ENCODE results near the gene C9orf43.
"Not testable (repeated sequence)": the region's sequence is repeated elsewhere in the genome, so short reads cannot be mapped to it uniquely, and the experiment has no call there.

C9orf43 gene, protein sequence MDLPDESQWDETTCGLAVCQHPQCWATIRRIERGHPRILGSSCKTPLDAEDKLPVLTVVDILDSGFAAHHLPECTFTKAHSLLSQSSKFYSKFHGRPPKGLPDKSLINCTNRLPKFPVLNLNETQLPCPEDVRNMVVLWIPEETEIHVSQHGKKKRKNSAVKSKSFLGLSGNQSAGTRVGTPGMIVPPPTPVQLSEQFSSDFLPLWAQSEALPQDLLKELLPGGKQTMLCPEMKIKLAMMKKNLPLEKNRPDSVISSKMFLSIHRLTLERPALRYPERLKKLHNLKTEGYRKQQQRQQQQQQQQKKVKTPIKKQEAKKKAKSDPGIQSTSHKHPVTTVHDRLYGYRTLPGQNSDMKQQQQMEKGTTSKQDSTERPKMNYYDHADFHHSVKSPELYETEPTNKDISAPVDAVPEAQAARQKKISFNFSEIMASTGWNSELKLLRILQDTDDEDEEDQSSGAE

DNA sequence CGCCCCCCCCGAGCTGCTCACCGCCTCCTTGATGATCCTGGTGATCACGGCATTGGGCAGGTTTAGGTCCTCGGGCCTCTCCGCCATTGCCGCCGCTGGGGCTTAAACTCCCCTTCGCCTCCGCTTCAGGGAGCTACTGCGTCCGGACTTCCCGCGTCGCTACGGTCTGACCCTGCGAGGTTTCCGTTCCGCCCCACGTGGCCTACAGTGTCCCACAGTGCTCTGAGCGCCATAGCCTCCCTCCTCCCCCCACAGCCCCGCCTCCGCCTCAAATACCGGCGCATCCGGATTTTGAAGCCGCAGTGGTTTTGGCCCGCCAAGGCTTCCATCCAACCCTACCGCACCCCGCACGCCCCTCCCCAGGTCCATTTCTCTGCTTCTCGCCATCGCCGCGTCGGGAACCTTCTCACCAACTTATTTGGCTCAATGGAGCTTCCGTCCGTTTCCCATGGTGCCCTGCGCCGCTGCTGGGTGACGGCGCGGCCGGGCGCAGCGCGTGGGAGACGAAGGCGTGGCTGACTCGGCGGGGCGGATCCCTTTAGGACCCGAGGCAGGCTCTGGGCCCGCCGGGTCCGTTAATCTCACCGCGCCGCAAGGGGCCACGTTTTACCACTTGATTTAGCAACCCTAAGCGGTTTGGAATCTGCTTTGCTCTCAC, at the start of gene C9orf43, which contains the start of gene POLE3:
C9orf43 (plus strand) TSS at position 541 of the 658 bp plus-strand sequence. CDS start 2,747 bp downstream, outside the sequence.
POLE3 (minus strand) TSS at position 469 of the 658 bp plus-strand sequence; CDS start at position 87, 382 bp downstream.
- peak; percentile 91 for DNase-seq

DNA sequence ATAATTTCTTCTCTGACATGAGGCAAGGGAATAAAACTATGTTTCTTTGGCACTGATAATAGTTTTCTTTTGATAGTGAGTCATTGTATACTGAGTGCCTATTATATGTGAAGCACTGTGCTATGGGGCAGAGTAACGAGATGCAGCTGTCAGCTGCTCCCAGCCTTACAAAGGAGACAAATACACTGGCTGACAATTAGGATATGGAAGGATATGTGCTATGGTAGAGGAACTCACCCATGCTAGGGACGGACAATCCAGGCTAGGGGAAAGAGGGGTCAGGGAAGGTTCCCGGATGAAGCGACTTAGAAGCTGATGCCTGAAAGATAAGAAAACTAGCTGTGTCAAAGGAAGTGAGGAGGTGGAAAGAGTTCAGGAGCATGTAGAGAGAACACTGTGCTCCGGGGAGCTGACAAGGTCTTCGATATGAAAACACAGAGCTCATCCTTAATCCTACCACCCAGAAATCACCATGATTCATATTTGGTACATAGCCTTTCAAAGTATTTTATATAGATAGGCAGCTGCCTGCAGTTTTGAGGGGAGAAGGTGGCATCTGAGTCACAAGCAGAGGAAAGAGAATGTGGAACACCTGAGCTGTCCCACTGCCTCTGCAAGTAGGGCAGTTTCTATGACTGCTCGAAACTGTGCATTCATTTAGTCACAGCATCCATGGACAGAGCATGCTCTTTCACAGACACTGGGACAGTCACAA, 49.1 kb upstream of the C9orf43 start:
- no peak for DNase-seq

DNA sequence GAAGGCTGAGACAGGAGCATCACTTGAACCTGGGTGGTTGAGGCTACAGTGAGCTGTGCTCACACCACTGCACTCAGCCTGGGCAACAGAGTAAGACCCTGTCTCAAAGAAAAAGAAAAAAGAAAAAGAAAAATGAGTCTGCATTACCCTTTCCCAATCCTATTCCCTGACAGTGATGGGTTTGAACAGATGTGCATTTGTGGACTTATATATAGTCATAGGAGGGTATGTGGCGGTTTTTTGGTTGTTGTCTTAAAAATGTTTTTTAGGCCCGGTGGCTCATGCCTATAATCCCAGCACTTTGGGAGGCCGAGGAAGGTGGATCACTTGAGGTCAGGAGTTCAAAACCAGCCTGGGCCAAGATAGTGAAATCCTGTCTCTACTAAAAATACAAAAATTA, 47.2 kb upstream of the C9orf43 start:
- DNase-seq: no peak

DNA sequence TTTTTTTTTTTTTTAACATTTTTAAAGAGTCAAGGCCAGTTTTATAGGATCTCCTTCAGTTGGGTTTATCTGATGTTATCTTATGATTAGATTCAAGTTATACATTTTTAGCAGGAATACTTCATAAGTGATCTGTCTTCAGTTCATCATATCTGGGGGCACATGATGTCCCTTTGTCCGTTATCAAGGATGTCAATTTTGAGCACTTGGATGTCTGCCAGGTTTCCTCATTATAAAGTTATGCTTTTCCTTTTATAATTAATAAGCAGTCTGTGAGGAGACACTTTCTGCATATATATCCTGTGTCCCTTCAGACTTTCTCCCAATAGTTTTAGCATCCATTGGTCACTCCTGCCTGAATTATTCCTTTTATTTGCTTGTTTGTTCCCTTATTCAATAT, 45.6 kb upstream of the C9orf43 start:
- no peak for DNase-seq

DNA sequence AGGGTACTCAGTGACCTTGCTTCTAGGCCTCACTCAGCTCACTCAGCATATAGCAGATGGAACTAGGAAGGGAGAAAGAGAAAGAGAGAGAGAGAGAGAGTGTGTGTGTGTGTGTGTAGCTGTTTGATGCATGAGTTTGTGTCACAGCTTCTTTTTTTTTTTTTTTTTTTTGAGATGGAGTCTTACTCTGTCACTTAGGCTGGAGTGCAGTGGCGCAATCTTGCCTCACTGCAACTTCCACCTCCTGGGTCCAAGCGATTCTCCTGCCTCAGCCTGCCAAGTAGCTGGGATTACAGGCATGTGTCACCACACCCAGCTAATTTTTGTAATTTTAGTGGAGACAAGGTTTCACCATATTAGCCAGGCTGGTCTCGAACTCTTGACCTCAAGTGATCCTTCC, 44.9 kb upstream of the C9orf43 start:
- not testable (repeated sequence) for DNase-seq

DNA sequence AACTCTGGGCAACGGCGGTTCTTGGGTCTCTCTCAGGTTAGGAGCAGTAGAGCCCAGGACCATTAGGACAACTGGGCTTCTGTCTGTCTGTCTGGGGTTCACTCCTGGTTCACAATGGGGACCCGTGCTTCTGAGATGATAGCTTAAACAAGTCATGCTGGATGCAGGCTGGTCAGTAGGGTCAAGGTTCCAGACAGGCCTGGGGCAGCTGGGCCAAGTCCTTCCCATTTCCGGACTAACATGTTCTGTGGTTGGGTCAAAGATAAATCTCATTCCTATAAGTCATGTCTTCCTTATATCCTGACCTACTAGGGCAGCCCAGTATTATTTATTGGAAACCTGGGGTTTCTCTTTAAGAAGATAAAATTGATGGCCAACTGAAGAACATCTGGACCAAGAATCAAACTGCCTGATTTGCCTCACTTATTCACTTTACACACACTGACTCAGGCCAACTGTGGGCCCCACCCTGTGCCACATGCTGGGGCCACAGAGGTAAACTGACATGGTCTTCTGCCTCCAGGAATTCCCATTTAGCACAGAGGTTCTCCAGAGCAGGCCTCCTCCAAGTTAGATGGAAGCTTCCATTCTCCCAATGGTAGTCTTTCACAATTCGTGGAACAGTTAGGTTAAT, 42.1 kb upstream of the C9orf43 start:
- DNase-seq: no peak

DNA sequence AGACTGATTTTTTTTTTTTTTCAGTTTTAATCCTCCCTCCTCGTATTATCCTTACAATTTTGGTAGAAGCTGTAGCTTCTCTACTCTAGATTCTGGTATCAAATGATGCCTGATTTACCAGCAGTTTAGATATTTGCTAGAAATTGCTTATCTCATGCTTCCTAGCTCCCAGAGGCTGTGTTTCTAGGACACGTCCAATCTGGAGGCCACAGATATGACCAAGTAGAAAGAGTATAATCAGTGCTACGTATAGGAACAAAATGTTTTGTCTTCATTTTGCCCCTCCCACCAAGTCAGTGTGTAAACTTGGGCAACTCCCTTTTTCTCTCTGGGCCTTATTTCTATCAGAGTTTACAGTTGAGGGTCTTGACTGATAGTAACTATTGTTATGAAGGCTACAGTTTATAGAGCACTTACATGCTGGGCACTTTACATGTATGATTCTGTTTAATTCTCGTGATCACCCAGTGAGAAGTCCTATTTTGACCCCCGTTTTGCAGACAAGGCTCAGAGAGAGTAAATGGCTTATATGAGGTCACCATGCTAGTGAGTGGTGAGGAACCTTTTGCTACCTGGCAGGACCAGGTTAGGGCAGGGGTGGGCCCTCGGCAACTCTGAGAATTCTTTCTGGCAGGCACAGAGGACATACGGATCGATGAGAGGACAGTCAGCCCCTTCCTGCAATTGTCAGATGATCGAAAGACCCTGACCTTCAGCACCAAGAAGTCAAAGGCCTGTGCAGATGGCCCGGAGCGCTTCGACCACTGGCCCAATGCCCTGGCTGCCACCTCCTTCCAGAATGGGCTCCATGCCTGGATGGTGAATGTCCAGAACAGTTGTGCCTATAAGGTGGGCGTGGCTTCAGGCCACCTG, 41.3 kb upstream of the C9orf43 start:
- DNase-seq: no peak

DNA sequence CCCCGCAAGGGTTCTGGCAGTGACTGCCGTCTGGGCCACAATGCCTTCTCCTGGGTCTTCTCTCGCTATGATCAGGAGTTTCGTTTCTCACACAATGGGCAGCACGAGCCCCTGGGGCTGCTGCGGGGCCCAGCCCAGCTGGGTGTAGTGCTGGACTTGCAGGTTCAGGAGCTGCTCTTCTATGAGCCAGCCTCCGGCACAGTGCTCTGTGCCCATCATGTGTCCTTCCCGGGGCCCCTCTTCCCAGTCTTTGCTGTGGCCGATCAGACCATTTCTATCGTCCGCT, 40.7 kb upstream of the C9orf43 start:
- no peak for DNase-seq

DNA sequence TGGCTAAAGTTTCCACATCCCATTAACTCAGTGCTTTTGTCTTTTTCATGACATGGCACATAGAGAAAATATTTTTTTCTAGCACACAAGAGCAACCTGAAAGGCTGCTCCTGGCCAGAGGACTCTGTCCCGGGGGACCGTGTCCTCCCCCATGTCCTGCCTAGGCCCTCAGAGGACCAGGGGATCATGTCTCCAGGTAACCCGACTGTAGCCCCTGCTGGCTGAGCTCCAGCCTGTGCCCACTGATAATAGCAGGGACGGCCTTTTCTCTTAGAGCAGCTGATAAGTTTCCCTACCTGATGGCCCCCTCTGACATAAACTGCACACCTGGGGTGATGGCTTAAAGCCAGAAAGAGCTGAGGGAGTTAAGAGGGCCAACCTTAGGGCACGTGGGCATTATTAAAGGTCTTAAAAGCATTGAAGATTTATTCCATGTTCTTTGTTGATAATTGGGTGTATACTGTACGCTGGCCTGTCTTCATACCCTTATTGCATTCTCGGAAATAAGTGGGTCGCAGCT, 39.7 kb upstream of the C9orf43 start:
- DNase-seq: no peak

DNA sequence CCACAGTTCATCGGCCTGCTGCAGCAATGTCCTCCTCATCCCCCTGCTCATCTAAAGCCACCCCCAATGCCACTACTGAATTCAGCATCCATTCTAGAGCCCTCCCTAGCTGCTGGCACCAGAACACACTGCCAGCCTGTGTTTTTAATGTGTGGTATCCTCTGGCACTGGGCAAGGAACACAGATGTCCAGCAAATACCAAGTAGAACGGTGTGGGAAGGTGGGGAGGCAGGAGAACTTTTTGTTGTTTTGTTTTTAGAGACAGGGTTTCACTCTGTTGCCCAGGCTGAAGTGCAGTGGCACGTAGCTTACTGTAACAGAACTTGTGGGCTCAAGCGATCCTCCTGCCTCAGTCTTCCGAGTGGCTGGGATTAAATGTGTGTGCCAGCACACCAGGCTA, 38.5 kb upstream of the C9orf43 start:
- no peak for DNase-seq

DNA sequence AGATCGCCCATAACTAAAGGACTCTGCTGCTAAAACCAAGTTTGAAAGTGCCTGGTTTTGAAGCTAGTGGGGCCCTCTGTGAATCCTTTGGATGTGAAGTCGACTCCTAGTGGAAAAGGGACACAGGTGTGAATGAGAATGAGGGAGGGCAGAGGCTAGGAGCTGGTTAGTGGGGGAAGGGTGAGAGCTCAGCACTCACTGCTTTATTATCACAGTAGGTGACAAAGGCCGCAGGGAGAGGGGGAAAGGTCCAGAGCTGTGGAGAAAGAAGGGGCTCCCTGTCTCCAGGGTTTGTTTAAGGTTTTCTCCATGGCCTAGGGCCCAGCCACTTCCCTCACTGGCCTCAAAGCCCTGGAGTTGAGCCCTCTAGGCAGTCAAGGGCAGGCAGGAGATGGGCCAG, 37.3 kb upstream of the C9orf43 start:
- DNase-seq: no peak

DNA sequence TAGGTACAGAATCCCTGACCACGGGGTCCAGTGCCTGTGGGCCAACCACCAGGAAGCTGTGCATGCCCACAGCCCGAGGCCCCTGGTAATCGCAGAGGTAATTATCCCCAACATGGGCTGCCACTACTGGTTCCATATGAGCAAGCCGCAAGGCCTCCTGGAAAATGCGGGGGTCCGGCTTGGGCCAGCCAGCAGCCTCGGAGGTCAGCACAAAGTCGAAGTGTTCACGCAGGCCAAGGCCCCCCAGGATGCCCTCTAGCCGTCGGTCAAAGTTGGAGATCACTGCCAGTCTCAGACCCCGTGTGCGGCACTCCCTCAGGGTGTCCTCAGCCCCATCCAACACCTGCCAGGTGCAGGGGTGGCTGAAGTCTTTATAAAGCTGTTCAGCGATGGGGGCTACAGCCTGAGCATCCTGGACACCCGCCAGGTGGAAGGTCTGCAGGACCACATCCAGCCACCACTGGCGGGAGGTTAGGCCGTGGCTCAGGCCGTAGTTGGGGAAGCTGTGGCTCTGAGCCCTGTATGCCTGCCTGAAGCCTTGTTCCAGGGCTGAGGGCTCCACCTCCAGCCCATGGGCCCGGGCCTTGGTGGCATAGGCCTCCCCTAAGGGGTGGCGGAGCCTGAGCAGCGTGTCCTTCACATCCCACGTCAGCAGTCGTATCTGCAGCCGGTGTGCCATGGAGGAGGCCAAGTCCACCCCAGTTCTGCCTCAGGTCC, 36.7 kb upstream of the C9orf43 start:
- DNase-seq: no peak

DNA sequence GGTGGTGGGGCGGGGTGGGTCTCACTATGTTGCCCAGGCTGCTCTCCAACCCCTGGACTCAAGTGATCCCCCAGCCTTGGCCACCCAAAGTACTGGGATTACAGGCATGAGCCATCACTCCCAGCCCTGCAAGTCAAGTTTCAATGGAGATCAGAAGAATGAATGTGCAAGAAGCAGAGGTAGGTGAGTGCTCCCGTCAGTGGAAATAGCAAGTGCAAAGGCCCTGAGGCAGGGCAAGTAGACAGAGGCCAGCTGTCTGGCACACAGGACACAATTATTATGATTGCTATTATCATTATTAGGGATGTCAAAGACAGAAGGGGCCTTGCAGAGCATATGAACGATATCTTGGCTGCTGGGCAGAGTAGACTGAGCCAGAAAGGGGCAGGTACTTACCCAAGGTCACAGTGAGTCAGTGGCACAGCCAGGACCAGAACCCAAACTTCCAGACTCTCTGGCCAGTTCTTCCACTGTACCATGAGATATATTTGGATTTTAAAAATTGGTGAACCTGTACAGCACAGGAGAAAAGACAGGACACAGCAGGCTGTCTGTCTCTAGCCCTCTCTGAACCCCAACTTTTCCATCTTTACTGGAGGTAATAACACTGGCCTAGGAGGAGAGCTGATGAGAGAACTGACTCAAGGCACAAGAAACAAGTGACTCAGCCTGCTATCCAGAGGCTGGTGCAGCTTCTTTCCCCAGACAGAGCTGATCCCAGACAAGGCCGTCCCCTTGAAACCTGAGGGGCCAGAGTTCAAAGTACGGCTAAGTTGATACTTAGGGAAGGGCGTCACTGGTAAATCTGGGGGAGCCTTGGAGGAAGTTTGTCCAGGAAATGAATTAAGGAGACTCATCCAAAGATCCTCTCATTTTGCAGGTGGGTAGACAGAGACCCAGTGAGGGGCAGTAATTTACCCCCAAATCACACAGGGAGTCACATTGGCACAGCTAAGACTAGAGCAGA, 35.2 kb upstream of the C9orf43 start:
- DNase-seq: no peak

DNA sequence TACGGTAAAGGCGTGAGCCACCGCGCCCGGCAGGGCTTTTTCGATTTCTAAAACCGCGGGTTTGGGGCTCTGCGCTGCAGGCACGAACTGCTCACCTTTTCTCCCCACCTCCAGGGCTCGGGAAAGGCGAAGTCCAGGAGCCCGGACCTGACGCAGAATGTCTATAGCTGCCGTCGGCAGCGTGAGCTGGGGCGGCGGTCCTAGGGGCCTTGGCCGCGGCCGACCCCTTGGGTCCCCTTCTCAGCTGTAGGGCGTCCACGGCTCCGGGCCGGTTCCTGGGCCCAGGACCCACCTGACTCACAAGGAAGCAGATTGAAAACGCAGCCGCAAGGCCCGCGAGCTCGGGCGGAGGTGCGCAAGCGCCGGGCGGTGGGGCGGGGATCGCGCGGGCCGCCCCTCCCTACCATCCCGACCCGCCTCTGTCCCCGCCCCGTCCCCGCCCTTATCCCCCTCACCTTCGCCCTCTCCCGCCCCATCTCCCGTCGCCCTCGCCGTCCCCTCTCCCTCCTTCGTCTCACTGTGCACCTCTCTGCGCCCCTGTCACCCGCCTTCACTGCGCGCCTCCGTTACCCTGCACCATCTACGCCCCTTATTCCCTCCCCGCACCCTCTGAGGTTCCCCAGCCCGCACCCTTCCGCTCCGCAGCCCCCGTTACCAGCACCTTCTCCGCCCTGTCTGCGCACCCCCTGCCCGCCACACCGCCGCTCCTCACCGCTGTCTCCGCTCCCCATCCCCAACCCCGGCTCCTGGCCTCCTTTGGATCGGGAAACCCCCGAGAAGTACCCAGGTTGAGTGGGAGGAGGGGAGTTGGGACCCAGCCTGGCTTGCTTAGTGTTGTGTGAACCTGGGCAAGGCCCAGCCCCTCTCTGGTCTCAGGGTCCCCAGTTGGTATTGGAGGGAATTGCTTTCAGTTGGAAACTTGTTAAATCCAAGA, 33.6 kb upstream of the C9orf43 start, which contains the start of gene HDHD3:
HDHD3 (minus strand) TSS at position 353 of the 934 bp plus-strand sequence. CDS start 2,632 bp downstream, outside the sequence.
- peak; percentile 37 for DNase-seq

DNA sequence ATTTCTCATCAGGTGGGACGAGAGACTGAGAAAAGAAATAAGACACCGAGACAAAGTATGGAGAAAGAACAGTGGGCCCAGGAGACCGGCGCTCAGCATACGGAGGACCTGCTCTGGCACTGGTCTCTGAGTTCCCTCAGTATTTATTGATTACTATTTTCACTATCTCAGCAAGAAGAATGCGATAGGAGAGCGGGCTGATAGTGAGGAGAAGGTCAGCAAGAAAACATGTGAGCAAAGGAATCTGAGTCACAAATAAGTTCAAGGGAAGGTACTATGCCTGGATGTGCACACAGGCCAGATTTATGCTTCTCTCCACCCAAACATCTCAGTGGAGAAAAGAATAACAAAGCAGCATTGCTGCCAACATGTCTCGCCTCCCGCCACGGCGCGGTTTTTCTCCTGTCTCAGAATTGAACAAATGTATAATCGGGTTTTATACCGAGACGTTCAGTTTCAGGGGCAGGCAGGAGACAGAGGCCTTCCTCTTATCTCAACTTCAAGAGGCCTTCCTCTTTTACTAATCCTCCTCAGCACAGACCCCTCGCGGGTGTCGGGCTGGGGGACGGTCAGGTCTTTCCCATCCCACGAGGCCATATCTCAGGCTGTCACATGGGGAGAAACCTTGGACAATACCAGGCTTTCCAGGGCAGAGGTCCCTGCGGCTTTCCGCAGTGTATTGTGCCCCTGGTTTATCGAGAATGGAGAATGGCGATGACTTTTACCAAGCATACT, 31.3 kb upstream of the C9orf43 start:
- DNase-seq: not testable (repeated sequence)

DNA sequence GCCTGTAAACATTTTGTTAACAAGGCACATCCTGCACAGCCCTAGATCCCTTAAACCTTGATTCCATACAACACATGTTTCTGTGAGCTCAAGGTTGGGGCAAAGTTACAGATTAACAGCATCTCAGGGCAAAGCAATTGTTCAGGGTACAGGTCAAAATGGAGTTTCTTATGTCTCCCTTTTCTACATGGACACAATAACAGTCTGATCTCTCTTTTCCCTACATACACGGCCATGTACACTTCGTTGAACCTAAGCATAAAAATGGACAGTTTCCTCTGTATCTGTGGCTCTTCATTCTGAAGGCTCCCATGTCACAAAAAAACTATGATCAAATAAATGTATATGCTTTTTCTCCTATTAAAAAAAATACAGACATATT, 30.7 kb upstream of the C9orf43 start:
- DNase-seq: not testable (repeated sequence)

DNA sequence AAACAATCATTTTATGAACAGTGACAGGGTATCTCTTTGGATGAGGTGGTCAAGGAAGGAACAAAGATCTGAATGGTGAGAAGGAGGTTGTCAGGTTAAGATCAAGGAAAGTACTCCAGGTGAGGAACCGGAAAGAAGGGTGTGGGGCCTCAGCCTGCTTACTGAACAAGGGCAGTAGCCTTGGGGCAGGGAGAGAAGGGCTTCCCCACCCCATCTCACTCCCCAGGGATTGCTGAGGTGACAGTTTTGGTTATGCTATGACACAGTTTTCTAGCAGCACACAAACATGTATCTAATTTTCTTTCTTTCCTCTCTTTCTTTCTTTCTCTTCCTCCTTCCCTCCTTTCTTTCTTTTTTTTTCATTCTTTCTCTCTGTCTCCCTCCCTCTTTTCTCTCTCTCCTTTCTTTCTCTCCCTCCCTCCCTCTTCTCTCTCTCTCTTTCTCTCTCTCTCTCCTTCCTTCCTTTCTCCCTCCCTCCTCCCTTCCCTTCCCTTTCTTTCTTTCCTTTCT, 29.6 kb upstream of the C9orf43 start:
- peak; percentile 29 for DNase-seq

DNA sequence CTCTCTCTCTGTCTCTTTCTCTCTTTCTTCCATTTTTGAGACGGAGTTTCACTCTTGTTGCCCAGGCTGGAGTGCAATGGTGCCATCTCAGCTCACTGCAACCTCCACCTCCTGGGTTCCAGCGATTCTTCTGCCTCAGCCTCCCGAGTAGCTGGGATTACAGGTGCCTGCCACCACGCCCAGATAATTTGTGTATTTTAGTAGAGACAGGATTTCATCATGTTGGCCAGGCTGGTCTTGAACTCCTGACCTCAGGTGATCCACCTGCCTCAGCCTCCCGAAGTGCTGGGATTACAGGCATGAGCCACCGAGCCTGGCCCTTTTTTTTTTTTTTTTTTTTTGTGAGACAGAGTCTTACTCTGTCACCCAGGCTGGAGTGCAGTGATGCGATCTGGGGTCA, 29.1 kb upstream of the C9orf43 start:
- DNase-seq: not testable (repeated sequence)

Measured in NCI-H748 treated with DMSO at 0.1 percent for 48 hours (cell line).